GM12872 (cell line): Measurements from ENCODE around the gene MDFIC2.

ENCODE experiments used
- TF ChIP-seq, protein P1 (sequence below): IDR thresholded peaks from 3 replicates; pipeline ENCODE4 v1.5.1; 2011; ENCODE audit warnings: low read depth, mild to moderate bottlenecking, low read length, moderate library complexity; ENCODE audit not compliant: insufficient read depth

Gene MDFIC2

DNA sequence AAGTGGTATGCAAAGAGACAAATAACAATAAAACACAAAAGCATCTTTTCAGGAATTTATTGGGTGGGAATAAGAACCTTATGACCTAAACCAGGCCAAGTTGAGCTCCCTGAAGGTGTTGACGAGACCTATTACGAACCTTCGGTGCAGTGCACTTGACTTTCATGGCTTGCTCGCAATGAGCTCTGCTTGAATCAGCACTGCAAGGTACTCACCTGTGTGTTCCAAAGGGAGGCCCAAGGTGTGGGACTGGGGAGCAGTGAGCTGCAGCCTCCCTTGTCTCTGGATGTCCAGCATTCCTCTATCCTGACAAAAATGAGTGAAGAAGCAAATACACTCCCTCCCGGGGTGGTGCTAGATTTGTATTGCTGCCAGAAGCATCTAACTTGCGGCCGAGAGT is at the start of gene MDFIC2:
Gene MDFIC2 (minus strand): TSS at position 303 of the 400 bp plus-strand sequence. CDS start 665 bp downstream, outside the sequence.
- TF ChIP-seq, protein P1, sequence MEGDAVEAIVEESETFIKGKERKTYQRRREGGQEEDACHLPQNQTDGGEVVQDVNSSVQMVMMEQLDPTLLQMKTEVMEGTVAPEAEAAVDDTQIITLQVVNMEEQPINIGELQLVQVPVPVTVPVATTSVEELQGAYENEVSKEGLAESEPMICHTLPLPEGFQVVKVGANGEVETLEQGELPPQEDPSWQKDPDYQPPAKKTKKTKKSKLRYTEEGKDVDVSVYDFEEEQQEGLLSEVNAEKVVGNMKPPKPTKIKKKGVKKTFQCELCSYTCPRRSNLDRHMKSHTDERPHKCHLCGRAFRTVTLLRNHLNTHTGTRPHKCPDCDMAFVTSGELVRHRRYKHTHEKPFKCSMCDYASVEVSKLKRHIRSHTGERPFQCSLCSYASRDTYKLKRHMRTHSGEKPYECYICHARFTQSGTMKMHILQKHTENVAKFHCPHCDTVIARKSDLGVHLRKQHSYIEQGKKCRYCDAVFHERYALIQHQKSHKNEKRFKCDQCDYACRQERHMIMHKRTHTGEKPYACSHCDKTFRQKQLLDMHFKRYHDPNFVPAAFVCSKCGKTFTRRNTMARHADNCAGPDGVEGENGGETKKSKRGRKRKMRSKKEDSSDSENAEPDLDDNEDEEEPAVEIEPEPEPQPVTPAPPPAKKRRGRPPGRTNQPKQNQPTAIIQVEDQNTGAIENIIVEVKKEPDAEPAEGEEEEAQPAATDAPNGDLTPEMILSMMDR = no peak

DNA sequence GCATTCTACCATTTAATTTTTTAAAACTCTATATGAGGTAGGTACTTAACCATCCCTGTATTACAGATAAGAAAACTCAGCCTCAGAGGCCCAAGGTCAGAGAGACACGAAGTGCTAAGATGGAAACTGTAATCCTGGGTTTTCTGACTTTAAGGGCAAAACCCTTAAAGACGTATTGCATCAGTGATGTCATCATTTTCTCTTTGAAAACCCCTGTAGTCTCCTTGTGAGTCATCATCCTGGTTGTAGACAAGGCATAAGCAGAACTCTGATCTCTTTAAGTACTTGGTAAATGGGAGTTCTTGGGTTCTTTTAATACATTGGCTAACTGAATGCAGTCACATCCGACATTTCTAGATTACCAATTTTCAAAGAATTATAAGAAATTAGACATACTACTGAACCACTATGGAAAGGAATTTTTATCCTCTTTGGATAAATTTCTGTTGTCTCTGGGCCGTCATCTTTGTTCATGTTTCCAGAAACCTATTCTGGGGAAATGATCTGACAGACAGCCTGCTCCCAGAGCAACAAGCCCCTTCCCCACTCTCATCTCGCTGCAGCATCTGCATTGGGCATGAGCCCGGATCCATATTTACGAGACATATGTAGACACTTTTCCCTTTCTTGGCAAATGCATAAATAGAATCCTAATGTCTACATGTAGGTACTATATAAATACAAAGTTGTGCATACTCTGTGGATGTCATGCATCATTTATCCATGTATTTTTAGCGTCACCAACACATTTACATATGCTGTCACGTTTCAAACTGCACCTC is 48.7 kb upstream of the MDFIC2 start:
- TF ChIP-seq, protein P1 = no peak

DNA sequence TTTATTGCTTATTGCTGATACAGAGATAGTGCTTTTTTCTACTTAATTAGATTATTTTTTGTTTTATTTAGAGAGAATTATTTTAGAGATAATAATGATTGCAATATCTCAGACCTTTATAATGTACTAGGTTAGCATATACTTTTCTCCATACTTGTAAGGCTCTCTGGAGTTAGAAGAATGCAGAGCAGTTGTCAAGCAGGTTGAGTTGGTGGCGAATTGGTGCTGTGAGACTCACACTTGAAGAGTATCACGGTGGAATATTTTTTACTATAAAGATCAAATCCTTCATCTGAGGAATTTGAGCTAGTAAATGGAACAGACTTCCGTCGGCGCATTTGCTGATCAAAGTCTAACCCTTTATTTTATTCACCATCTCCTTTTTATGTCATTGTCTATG is 47.3 kb upstream of the MDFIC2 start:
- TF ChIP-seq, protein P1 = no peak

DNA sequence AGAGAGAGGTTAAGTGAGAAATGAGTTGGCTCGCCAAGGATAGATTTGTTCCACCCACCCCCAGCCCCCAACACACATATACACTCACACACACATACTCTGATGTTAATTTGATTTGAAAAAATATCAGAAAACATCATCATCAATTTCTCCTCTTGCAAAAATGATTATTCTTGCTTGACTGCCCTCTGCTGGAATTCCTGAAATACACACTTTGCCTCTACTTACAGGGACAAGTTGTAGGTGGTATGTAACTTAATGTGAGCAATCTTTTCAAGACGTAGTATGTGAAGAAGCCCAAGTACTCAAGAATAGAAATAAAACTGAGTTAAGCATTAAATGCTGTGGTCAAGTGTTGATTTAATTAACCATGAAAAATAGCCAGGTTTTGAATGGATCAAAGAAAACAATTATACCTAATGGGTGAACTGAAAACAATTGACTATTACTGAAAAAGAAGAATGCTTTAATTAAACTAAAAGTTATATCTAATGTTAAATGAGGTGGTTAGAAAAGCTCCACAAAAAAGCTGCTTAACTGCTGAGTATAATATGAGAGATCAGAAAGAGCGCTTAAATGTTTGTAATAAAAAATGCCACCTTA is 46.6 kb upstream of the MDFIC2 start:
- TF ChIP-seq, protein P1 = peak; percentile 56; the same call in 2 of the 3 replicates

DNA sequence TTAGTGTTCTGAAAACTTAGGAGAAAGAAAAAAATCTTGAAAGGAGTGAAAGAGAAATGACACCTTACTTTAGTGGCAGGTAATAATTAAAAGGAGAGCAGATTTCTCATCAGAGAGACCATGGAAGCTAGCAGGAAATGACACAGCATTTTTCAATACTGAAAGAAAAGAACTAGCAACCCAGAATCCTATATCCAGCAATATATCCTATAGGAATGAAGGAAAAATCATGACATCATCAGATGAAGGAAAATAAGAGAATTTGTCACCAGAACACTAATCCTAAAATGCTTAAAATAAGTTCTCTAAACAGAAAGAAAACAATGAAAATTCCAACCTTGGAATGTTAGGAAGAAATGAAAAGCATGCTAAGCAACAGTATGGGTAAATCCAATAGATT is 39.8 kb upstream of the MDFIC2 start:
- TF ChIP-seq, protein P1 = no peak

DNA sequence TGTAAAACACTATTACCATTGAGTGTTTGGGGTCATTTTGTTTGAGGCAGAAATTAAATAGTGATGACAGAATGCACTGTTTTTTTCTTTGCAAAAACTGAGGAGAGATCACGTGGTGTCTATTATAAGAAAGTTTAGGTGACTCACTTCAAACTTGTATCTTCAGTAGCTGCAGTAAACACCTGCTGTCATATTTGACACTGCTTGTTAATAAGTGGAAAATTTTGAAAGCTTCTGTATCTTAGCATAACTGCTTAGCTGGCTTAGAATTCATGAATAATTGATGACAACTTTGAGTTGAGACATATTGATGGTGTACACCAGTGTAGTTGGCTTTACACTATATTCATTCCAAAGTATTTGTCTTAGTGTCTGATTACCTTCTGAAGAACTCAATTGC is 29.7 kb upstream of the MDFIC2 start:
- TF ChIP-seq, protein P1 = no peak

DNA sequence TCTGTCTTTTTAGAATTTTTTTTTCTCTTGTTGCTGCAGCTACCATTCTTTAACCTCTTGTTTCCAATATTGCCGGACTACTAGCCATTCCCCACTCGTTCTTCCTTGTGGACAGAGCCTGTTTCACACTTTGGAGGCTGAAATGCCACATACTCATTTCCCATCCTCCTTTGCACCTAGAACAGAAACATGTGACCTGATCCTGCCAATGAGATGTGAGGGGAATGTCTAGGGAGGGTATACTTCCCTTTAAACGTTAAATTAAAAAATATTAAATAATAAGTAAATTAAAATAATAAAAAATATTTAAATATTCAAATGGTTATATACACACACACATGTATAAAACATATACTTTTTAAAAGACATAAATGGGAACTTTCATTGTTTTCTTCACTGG is 20.6 kb upstream of the MDFIC2 start:
- TF ChIP-seq, protein P1 = no peak
